ENCODE results near the gene C4B. TPM values are rescaled to one million over a fixed set of nuclear protein-coding genes. Genes with fewer than 3 reads are reported as not detected.
"Not testable (repeated sequence)": the region's sequence is repeated elsewhere in the genome, so short reads cannot be mapped to it uniquely, and the experiment has no call there.

C4B gene
- total and polyA plus RNA-seq, 2 donors, result 47.4 to 262 TPM

DNA sequence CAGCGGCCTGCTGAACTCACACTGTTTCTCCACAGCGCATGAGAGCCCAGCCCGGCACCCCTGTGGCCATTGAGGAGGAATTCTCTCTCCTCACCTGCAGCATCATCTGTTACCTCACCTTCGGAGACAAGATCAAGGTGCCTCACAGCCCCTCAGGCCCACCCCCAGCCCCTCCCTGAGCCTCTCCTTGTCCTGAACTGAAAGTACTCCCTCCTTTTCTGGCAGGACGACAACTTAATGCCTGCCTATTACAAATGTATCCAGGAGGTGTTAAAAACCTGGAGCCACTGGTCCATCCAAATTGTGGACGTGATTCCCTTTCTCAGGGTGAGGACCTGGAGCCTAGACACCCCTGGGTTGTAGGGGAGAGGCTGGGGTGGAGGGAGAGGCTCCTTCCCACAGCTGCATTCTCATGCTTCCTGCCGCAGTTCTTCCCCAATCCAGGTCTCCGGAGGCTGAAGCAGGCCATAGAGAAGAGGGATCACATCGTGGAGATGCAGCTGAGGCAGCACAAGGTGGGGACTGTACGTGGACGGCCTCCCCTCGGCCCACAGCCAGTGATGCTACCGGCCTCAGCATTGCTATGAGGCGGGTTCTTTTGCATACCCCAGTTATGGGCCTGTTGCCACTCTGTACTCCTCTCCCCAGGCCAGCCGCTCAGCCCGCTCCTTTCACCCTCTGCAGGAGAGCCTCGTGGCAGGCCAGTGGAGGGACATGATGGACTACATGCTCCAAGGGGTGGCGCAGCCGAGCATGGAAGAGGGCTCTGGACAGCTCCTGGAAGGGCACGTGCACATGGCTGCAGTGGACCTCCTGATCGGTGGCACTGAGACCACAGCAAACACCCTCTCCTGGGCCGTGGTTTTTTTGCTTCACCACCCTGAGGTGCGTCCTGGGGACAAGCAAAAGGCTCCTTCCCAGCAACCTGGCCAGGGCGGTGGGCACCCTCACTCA is 25.0 kb downstream of the C4B start:
- H3K27me3 ChIP-seq (ENCODE audit: control insufficient read depth in 2 of 2, insufficient read depth in 1 of 2, low read length in 1 of 2); H3K4me1 ChIP-seq (ENCODE audit: control insufficient read depth in 2 of 2, insufficient read depth in 2 of 2, low read length in 2 of 2); H3K36me3 ChIP-seq (ENCODE audit: control insufficient read depth in 2 of 2, insufficient read depth in 2 of 2, low read length in 1 of 2); H3K27ac ChIP-seq (ENCODE audit: low read depth in 1 of 2, low read length in 1 of 2); H3K9me3 ChIP-seq (ENCODE audit: control insufficient read depth in 2 of 2, insufficient read depth in 1 of 2, low read length in 1 of 2); H3K4me3 ChIP-seq (ENCODE audit: low read length in 2 of 2); DNase-seq (ENCODE audit: low read depth in 6 of 9, low spot score in 9 of 9): not testable (repeated sequence)
- WGBS, result 87% methylated on average over 22 of the region's 24 CpGs

DNA sequence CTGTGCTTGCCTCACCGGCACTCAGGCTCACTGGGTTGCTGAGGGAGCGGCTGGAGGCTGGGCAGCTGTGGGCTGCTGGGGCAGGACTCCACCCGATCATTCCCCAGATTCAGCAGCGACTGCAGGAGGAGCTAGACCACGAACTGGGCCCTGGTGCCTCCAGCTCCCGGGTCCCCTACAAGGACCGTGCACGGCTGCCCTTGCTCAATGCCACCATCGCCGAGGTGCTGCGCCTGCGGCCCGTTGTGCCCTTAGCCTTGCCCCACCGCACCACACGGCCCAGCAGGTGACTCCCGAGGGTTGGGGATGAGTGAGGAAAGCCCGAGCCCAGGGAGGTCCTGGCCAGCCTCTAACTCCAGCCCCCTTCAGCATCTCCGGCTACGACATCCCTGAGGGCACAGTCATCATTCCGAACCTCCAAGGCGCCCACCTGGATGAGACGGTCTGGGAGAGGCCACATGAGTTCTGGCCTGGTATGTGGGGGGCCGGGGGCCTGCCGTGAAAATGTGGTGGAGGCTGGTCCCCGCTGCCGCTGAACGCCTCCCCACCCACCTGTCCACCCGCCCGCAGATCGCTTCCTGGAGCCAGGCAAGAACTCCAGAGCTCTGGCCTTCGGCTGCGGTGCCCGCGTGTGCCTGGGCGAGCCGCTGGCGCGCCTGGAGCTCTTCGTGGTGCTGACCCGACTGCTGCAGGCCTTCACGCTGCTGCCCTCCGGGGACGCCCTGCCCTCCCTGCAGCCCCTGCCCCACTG is 25.9 kb downstream of the C4B start:
- not testable (repeated sequence) for H3K4me3 ChIP-seq (ENCODE audit: low read length in 2 of 2); H3K36me3 ChIP-seq (ENCODE audit: control insufficient read depth in 2 of 2, insufficient read depth in 2 of 2, low read length in 1 of 2); H3K9me3 ChIP-seq (ENCODE audit: control insufficient read depth in 2 of 2, insufficient read depth in 1 of 2, low read length in 1 of 2); DNase-seq (ENCODE audit: low read depth in 6 of 9, low spot score in 9 of 9); H3K27me3 ChIP-seq (ENCODE audit: control insufficient read depth in 2 of 2, insufficient read depth in 1 of 2, low read length in 1 of 2); H3K4me1 ChIP-seq (ENCODE audit: control insufficient read depth in 2 of 2, insufficient read depth in 2 of 2, low read length in 2 of 2); H3K27ac ChIP-seq (ENCODE audit: low read depth in 1 of 2, low read length in 1 of 2)
- WGBS, result 95% methylated on average over 24 of the region's 43 CpGs

DNA sequence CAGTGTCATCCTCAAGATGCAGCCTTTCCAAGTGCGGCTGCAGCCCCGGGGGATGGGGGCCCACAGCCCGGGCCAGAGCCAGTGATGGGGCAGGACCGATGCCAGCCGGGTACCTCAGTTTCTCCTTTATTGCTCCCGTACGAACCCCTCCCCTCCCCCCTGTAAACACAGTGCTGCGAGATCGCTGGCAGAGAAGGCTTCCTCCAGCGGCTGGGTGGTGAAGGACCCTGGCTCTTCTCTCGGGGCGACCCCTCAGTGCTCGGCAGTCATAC is 26.4 kb downstream of the C4B start:
- DNase-seq (ENCODE audit: low read depth in 6 of 9, low spot score in 9 of 9), result not testable (repeated sequence)

DNA sequence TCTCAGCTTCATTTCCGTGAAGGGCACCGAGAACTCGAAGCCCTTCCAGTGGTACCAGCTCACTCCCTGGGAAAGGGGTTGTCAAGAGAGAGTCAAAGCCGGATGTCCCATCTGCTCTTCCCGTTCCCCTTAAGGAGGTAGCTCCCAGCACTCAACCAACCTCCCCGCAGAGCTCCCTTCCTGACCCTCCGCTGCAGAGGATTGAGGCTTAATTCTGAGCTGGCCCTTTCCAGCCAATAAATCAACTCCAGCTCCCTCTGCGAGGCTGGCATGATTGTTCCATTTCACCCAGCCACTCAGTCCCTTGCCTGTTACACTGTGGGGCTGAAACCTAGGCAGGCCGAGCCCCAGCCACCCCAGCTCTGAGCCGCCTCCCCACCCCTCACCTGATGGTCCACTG is 26.8 kb downstream of the C4B start:
- not testable (repeated sequence) for DNase-seq (ENCODE audit: low read depth in 6 of 9, low spot score in 9 of 9); H3K4me1 ChIP-seq (ENCODE audit: control insufficient read depth in 2 of 2, insufficient read depth in 2 of 2, low read length in 2 of 2); H3K27ac ChIP-seq (ENCODE audit: low read depth in 1 of 2, low read length in 1 of 2); H3K27me3 ChIP-seq (ENCODE audit: control insufficient read depth in 2 of 2, insufficient read depth in 1 of 2, low read length in 1 of 2); H3K4me3 ChIP-seq (ENCODE audit: low read length in 2 of 2); H3K9me3 ChIP-seq (ENCODE audit: control insufficient read depth in 2 of 2, insufficient read depth in 1 of 2, low read length in 1 of 2); H3K36me3 ChIP-seq (ENCODE audit: control insufficient read depth in 2 of 2, insufficient read depth in 2 of 2, low read length in 1 of 2)
- 71% methylated on average over 5 of the region's 10 CpGs for WGBS

More for the DNA sequence above, 26.4 kb downstream of the C4B start:
- H3K27me3 ChIP-seq (ENCODE audit: control insufficient read depth in 2 of 2, insufficient read depth in 1 of 2, low read length in 1 of 2); H3K4me3 ChIP-seq (ENCODE audit: low read length in 2 of 2); H3K4me1 ChIP-seq (ENCODE audit: control insufficient read depth in 2 of 2, insufficient read depth in 2 of 2, low read length in 2 of 2); H3K36me3 ChIP-seq (ENCODE audit: control insufficient read depth in 2 of 2, insufficient read depth in 2 of 2, low read length in 1 of 2); H3K9me3 ChIP-seq (ENCODE audit: control insufficient read depth in 2 of 2, insufficient read depth in 1 of 2, low read length in 1 of 2); H3K27ac ChIP-seq (ENCODE audit: low read depth in 1 of 2, low read length in 1 of 2): not testable (repeated sequence)
- 85% methylated on average over 6 of the region's 13 CpGs for WGBS

DNA sequence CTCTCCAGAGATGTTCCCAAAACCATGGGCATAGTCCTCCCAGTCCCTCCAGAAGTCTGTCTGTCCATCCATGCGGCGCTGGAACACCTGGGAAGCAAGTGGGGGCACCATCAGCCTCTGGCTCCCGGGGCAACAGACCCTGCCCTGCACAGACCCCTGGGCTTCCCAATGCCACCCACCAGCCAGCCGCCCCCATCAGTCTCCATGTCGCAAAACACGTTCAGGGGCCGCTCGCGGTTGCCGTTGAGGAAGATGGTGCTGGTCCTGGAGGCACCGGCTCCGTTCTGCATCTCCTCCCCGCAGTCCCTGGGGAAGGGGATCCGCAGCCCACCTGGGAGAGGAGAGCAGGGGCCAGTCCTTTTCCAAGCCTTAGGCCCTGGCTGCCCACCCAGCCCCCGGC is 27.7 kb downstream of the C4B start:
- H3K9me3 ChIP-seq (ENCODE audit: control insufficient read depth in 2 of 2, insufficient read depth in 1 of 2, low read length in 1 of 2), result not testable (repeated sequence)

DNA sequence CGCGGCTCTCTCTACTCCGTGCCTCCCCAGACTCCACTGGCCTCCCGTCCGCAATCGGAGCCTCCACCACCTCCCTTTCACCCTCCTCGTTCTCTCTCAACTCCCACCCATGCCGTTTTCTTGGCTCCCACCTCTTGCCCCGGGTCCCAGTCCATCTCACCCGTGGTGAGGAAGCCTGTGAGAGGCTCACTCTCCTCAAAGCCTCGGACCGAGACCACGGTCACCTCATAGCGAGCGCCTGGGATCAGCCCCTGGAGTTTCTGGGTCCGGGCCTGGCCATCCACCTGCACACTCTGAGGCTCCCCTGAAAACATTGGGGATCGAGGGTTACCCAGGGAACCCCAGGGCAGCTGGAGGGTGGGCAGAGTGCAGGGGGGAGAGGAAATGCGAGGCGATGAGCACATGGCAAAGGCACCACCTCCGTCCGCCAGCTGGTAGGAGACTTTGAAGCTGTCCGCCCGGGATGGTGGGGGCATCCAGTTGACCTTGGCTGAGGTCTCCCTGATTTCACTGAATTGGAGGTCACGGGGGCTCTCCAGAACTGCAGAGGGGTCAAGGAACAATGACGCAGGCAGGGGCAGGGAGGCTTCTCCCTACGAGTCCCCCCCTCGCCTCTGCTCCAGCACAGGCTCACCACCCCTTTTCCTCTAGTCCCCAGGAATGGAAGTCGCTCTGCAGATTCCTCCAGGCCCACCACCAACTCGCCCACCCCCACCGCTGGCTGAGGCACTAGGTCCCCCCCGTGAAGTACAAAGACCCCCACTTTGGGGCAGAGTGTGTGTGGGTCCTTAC is 29.2 kb downstream of the C4B start:
- not testable (repeated sequence) for H3K4me3 ChIP-seq (ENCODE audit: low read length in 2 of 2); H3K27ac ChIP-seq (ENCODE audit: low read depth in 1 of 2, low read length in 1 of 2); H3K4me1 ChIP-seq (ENCODE audit: control insufficient read depth in 2 of 2, insufficient read depth in 2 of 2, low read length in 2 of 2); H3K27me3 ChIP-seq (ENCODE audit: control insufficient read depth in 2 of 2, insufficient read depth in 1 of 2, low read length in 1 of 2); H3K9me3 ChIP-seq (ENCODE audit: control insufficient read depth in 2 of 2, insufficient read depth in 1 of 2, low read length in 1 of 2); H3K36me3 ChIP-seq (ENCODE audit: control insufficient read depth in 2 of 2, insufficient read depth in 2 of 2, low read length in 1 of 2); DNase-seq (ENCODE audit: low read depth in 6 of 9, low spot score in 9 of 9)
- 96% methylated on average over 18 of the region's 31 CpGs for WGBS

More for the DNA sequence above, 27.7 kb downstream of the C4B start:
- not testable (repeated sequence) for H3K27me3 ChIP-seq (ENCODE audit: control insufficient read depth in 2 of 2, insufficient read depth in 1 of 2, low read length in 1 of 2); H3K27ac ChIP-seq (ENCODE audit: low read depth in 1 of 2, low read length in 1 of 2); DNase-seq (ENCODE audit: low read depth in 6 of 9, low spot score in 9 of 9); H3K4me1 ChIP-seq (ENCODE audit: control insufficient read depth in 2 of 2, insufficient read depth in 2 of 2, low read length in 2 of 2); H3K36me3 ChIP-seq (ENCODE audit: control insufficient read depth in 2 of 2, insufficient read depth in 2 of 2, low read length in 1 of 2); H3K4me3 ChIP-seq (ENCODE audit: low read length in 2 of 2)
- 96% methylated on average over 14 of the region's 15 CpGs for WGBS

DNA sequence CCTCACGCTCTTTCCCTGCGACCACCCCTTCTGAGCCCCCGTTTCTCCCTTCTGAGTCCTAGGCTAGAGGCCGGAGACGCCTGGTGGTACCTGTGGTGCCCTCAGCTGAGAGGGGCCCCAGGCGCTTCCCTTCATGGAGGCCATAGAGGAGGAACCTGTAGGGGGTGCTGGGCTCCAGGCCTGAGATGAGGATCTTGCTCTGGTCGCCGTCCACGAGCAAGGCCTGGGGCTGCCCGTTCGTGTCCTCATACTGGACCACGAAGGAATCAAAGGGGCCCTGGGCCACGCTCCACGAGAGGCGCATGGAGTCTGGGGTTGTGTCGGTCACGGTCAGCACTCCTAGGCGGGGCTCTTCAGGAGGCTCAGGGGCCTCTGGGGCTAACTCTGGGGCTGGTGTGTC is 30.3 kb downstream of the C4B start:
- not testable (repeated sequence) for H3K36me3 ChIP-seq (ENCODE audit: control insufficient read depth in 2 of 2, insufficient read depth in 2 of 2, low read length in 1 of 2); H3K4me3 ChIP-seq (ENCODE audit: low read length in 2 of 2); DNase-seq (ENCODE audit: low read depth in 6 of 9, low spot score in 9 of 9); H3K4me1 ChIP-seq (ENCODE audit: control insufficient read depth in 2 of 2, insufficient read depth in 2 of 2, low read length in 2 of 2); H3K27me3 ChIP-seq (ENCODE audit: control insufficient read depth in 2 of 2, insufficient read depth in 1 of 2, low read length in 1 of 2); H3K9me3 ChIP-seq (ENCODE audit: control insufficient read depth in 2 of 2, insufficient read depth in 1 of 2, low read length in 1 of 2); H3K27ac ChIP-seq (ENCODE audit: low read depth in 1 of 2, low read length in 1 of 2)
- 96% methylated on average over 13 of the region's 18 CpGs for whole genome bisulfite sequencing

DNA sequence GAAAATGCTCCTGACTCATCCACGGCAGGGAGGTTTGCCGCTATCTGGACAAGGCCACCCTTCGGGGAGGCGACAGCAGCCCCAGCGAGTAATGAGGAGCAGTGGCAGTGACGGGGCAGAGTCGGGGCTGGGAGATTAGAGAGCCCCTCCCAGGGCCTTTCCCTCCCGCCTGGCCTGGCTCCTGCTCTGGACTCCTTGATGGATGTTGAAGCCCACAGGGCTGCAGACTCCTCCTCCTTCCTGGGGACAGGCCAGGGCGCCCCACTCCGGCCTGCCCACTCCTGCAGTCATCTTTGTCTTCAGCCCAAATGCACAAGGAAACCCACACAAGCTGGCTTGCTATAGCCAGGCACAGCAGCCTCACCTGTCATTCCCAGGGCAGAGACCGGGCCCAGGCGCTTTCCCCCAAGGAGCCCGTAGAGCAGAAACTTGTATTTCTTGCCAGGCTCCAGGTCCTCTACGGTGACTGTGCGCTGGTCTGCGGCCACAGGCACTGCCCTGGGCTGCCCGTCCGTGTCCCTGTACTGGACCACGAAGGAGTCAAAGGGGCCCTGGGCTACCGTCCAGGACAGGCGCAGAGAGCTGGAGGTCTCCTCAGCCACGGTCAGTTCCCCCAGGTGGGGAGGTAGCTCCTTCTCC is 31.3 kb downstream of the C4B start:
- no peak overlapping the region for H3K4me3 ChIP-seq (ENCODE audit: low read length in 2 of 2)

More for the DNA sequence above, 31.3 kb downstream of the C4B start:
- no peaks in the 10 kb centered on the region for H3K4me1 ChIP-seq (ENCODE audit: control insufficient read depth in 2 of 2, insufficient read depth in 2 of 2, low read length in 2 of 2)
- H3K9me3 ChIP-seq (ENCODE audit: control insufficient read depth in 2 of 2, insufficient read depth in 1 of 2, low read length in 1 of 2), result no peaks in the 10 kb centered on the region
- H3K27ac ChIP-seq (ENCODE audit: low read depth in 1 of 2, low read length in 1 of 2), result peak overlapping the region in 1 of 2 donors; percentile 26
- H3K27me3 ChIP-seq (ENCODE audit: control insufficient read depth in 2 of 2, insufficient read depth in 1 of 2, low read length in 1 of 2), result peaks cover 0 to 3% of the 10 kb centered on the region in 2 donors
- H3K36me3 ChIP-seq (ENCODE audit: control insufficient read depth in 2 of 2, insufficient read depth in 2 of 2, low read length in 1 of 2), result no peaks in the 10 kb centered on the region
- DNase-seq (ENCODE audit: low read depth in 6 of 9, low spot score in 9 of 9), result no peak
- 92% methylated on average over 22 of the region's 22 CpGs for whole genome bisulfite sequencing
